Endodermal cell (in vitro differentiated cells): ENCODE measurements around the gene LRRC7. TPM values are rescaled to one million over a fixed set of nuclear protein-coding genes. Genes with fewer than 3 reads are reported as not detected.

Source experiments
- DNase-seq: peaks from one replicate; pipeline ENCODE4 v3.0.0-alpha.2; 2017
- H3K27ac ChIP-seq: 2 replicates; pipeline ENCODE4 v1.5.1; 2013; ENCODE audit warnings: mild to moderate bottlenecking, low read depth, low read length, moderate library complexity
- H3K27me3 ChIP-seq: 2 replicates; pipeline ENCODE4 v1.6.1; 2013; ENCODE audit warnings: mild to moderate bottlenecking, low read length, moderate library complexity; ENCODE audit not compliant: insufficient read depth, control insufficient read depth, poor library complexity, severe bottlenecking
- H3K36me3 ChIP-seq: 2 replicates; pipeline ENCODE4 v1.7.0; 2013; ENCODE audit warnings: mild to moderate bottlenecking, low read length, moderate library complexity; ENCODE audit not compliant: control insufficient read depth, insufficient read depth
- H3K4me1 ChIP-seq: one replicate; pipeline ENCODE4 v1.7.0; 2013; ENCODE audit warnings: low read length; ENCODE audit not compliant: control insufficient read depth, insufficient read depth
- H3K4me3 ChIP-seq: 2 replicates; pipeline ENCODE4 v1.5.1; 2013; ENCODE audit warnings: mild to moderate bottlenecking, low read length, moderate library complexity
- H3K9ac ChIP-seq: 2 replicates; pipeline ENCODE4 v1.6.1; 2013; ENCODE audit warnings: mild to moderate bottlenecking, low read length, moderate library complexity; ENCODE audit not compliant: poor library complexity, severe bottlenecking; ENCODE audit errors: extremely low read depth
- H3K9me3 ChIP-seq: 2 replicates; pipeline ENCODE4 v1.6.1; 2013; ENCODE audit warnings: mild to moderate bottlenecking, low read length, moderate library complexity; ENCODE audit not compliant: control insufficient read depth
- H3K27ac Mint-ChIP-seq: 2 replicates; pipeline ENCODE4 v1.8.0; 2020; ENCODE audit warnings: mixed read lengths
- H3K27me3 Mint-ChIP-seq: 2 replicates; pipeline ENCODE4 v1.8.0; 2021; ENCODE audit warnings: mild to moderate bottlenecking, mixed read lengths; ENCODE audit not compliant: insufficient read depth
- H3K36me3 Mint-ChIP-seq: 2 replicates; pipeline ENCODE4 v1.8.0; 2020; ENCODE audit warnings: low read depth, mixed read lengths
- H3K4me1 Mint-ChIP-seq: 2 replicates; pipeline ENCODE4 v1.8.0; 2020; ENCODE audit warnings: mixed read lengths
- H3K4me3 Mint-ChIP-seq: 2 replicates; pipeline ENCODE4 v1.8.0; 2020; ENCODE audit warnings: mild to moderate bottlenecking, moderate library complexity, mixed read lengths
- H3K9me3 Mint-ChIP-seq: 2 replicates; pipeline ENCODE4 v1.8.0; 2020; ENCODE audit warnings: mild to moderate bottlenecking, mixed read lengths
- WGBS, 2 experiments: methylation state at CpG; one replicate each; pipeline versions ENCODE4 v1.1.5 to v1.1.7; 2013; ENCODE audit warnings: missing lambda C conversion rate in 2 of 2, mixed read lengths in 1 of 2; ENCODE audit not compliant: insufficient coverage in 1 of 2, insufficient read length in 1 of 2; 5-methylcytosine and 5-hydroxymethylcytosine counted together
- total RNA-seq, 2 donors: library from RNA; stranded (reverse); fragmentation: NEBNext Ultra II Directional in 1 of 2; extraction: Animal tissue kit (Norgen Biotek cat#: 25700) in 1 of 2; gene quantifications; 2 replicates in 1 of 2; 3 replicates in 1 of 2; pipeline ENCODE4 v1.2.1, GENCODE V29; 2021
- TF ChIP-seq, protein P1 (sequence below): fragments of 200-600 bp; sonication (generic); conservative IDR thresholded peaks from 2 replicates; pipeline ENCODE4 v1.5.0; 2021; ENCODE audit warnings: antibody characterized with exemption, mild to moderate bottlenecking

LRRC7 gene
- total RNA-seq, 2 donors from 2014 or later = 1.4 to 2.2 TPM

DNA sequence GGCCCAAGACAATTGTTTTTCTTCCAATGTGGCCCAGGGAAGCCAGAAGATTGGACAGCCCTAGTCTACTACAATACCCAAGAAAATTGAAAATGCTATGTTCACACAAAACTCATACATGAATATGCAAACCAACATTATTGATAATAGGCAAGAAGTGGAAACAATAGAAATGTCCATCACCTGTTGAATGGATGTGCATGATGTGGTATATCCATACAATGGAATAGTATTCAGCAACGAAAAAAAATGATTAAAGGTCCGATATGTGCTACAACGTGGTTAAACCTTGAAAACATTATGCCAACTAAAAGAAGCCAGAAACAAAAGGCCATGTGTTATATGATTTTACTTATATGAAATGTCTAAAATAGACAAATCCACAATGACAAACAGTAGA lies 375.3 kb downstream of the LRRC7 start:
- Mint-ChIP-seq H3K4me1 (peaks cover 4% of the 10 kb centered on the region), H3K27ac (no peak overlapping the region), H3K36me3 (no peaks in the 10 kb centered on the region), H3K27me3 (peaks cover 2% of the 10 kb centered on the region), H3K4me3 (no peak overlapping the region), H3K9me3 (peaks cover 14% of the 10 kb centered on the region)
- TF ChIP-seq, protein P1, sequence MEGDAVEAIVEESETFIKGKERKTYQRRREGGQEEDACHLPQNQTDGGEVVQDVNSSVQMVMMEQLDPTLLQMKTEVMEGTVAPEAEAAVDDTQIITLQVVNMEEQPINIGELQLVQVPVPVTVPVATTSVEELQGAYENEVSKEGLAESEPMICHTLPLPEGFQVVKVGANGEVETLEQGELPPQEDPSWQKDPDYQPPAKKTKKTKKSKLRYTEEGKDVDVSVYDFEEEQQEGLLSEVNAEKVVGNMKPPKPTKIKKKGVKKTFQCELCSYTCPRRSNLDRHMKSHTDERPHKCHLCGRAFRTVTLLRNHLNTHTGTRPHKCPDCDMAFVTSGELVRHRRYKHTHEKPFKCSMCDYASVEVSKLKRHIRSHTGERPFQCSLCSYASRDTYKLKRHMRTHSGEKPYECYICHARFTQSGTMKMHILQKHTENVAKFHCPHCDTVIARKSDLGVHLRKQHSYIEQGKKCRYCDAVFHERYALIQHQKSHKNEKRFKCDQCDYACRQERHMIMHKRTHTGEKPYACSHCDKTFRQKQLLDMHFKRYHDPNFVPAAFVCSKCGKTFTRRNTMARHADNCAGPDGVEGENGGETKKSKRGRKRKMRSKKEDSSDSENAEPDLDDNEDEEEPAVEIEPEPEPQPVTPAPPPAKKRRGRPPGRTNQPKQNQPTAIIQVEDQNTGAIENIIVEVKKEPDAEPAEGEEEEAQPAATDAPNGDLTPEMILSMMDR = no peak
- no peak overlapping the region for H3K4me3 ChIP-seq
- H3K9ac ChIP-seq = no peak overlapping the region
- H3K4me1 ChIP-seq = no peaks in the 10 kb centered on the region
- no peaks in the 10 kb centered on the region for H3K36me3 ChIP-seq
- peaks cover 14% of the 10 kb centered on the region for H3K9me3 ChIP-seq
- no peaks in the 10 kb centered on the region for H3K27me3 ChIP-seq
- no peak overlapping the region for H3K27ac ChIP-seq
- WGBS, 2 experiments = 91 to 100% methylated on average over 3 of the region's 3 CpGs
- no peak for DNase-seq

GRCh38 chr1:69946935-69947334 lies 379.2 kb downstream of the LRRC7 start:
- TF ChIP-seq, protein P1 = no peak
- peaks cover 14% of the 10 kb centered on the region for H3K9me3 Mint-ChIP-seq
- Histone ChIP-seq H3K4me3 (no peak overlapping the region), H3K9ac (no peak overlapping the region), H3K4me1 (no peaks in the 10 kb centered on the region), H3K27ac (no peak overlapping the region), H3K9me3 (peaks cover 14% of the 10 kb centered on the region), H3K27me3 (no peaks in the 10 kb centered on the region), H3K36me3 (no peaks in the 10 kb centered on the region)
- no peak overlapping the region for H3K4me3 Mint-ChIP-seq
- peaks cover 4% of the 10 kb centered on the region for H3K4me1 Mint-ChIP-seq
- no peak for DNase-seq
- peaks cover 2% of the 10 kb centered on the region for H3K27me3 Mint-ChIP-seq
- WGBS, 2 experiments = 86 to 92% methylated on average over 2 of the region's 2 CpGs
- no peaks in the 10 kb centered on the region for H3K36me3 Mint-ChIP-seq
- no peak overlapping the region for H3K27ac Mint-ChIP-seq

- no peak overlapping the region for H3K27ac Mint-ChIP-seq
- H3K4me1 Mint-ChIP-seq = peaks cover 4% of the 10 kb centered on the region
- peaks cover 14% of the 10 kb centered on the region for H3K9me3 Mint-ChIP-seq
- H3K4me1 ChIP-seq = no peaks in the 10 kb centered on the region
- H3K4me3 Mint-ChIP-seq = no peak overlapping the region
- H3K9ac ChIP-seq = no peak overlapping the region
- no peak for DNase-seq
- H3K36me3 Mint-ChIP-seq = no peaks in the 10 kb centered on the region
- no peak overlapping the region for H3K4me3 ChIP-seq
- TF ChIP-seq, protein P1 = no peak
- 93 to 95% methylated on average over 2 to 3 of the region's 3 CpGs for WGBS, 2 experiments
- H3K27me3 Mint-ChIP-seq = no peaks in the 10 kb centered on the region
- H3K27ac ChIP-seq = no peak overlapping the region
- H3K36me3 ChIP-seq = no peaks in the 10 kb centered on the region
- no peaks in the 10 kb centered on the region for H3K27me3 ChIP-seq
- H3K9me3 ChIP-seq = peaks cover 14% of the 10 kb centered on the region
Observed at GRCh38 chr1:69947837-69948236, 380.1 kb downstream of the LRRC7 start.
